T-cell (primary cell): ENCODE measurements around the gene HPCAL1. TPM values are rescaled to one million over a fixed set of nuclear protein-coding genes. Genes with fewer than 3 reads are reported as not detected.

ENCODE experiments used
- ATAC-seq, 4 experiments: fragments of 200-7000 bp in 3 of 4; fragments of 150-1000 bp in 1 of 4; cut with Tn5 transposase; replicated peaks in 1 of 4; 1 replicate in 3 of 4; 2 replicates in 1 of 4; pipeline ENCODE4 v1.10.0; 2021; ENCODE audit warnings: moderate library complexity in 3 of 4, mild to moderate bottlenecking in 2 of 4, moderate number of reproducible peaks in 1 of 4
- CTCF ChIA-PET, 2 donors: fragments of 300-600 bp; sonication (Branson Sonifier 250); formaldehyde crosslinking; loops; one replicate each; lab custom pipeline; 2022; ENCODE audit warnings: antibody characterized with exemption in 2 of 2; lab: Charles Lee
- POLR2A ChIA-PET, 2 donors: fragments of 300-600 bp; sonication (Branson Sonifier 250); formaldehyde crosslinking; loops; one replicate each; lab custom pipeline; 2022; ENCODE audit warnings: antibody characterized with exemption in 2 of 2; lab: Charles Lee
- DNase-seq, 35 experiments: peaks; one replicate each; pipeline versions ENCODE4 v3.0.0 to v3.0.0-alpha.2; 2013 to 2023
- H3K27ac ChIP-seq: one replicate; pipeline ENCODE4 v1.5.1; 2013; ENCODE audit warnings: low read length
- H3K27me3 ChIP-seq, 2 experiments: replicated peaks in 1 of 2; 1 replicate in 1 of 2; 2 replicates in 1 of 2; pipeline versions ENCODE4 v1.6.1 to v1.7.0; 2013; ENCODE audit warnings: low read length in 1 of 2, mixed read lengths in 1 of 2; ENCODE audit not compliant: control insufficient read depth in 2 of 2, insufficient read depth in 2 of 2; ENCODE audit errors: extremely low read depth in 1 of 2
- H3K36me3 ChIP-seq, 2 donors: 1 replicate in 1 of 2; 2 replicates in 1 of 2; pipeline versions ENCODE4 v1.6.1 to v1.7.0; 2013; ENCODE audit warnings: low read length in 1 of 2; ENCODE audit not compliant: control insufficient read depth in 2 of 2, insufficient read depth in 1 of 2; ENCODE audit errors: extremely low read depth in 1 of 2
- H3K4me1 ChIP-seq, 2 experiments: 1 replicate in 1 of 2; 2 replicates in 1 of 2; pipeline versions ENCODE4 v1.6.1 to v1.7.0; 2013; ENCODE audit warnings: low read length in 2 of 2, mixed read lengths in 1 of 2; ENCODE audit not compliant: insufficient read depth in 2 of 2, control insufficient read depth in 1 of 2; ENCODE audit errors: extremely low read depth in 1 of 2
- H3K4me3 ChIP-seq, 2 donors: 1 replicate in 1 of 2; 2 replicates in 1 of 2; pipeline versions ENCODE4 v1.5.1 to v1.7.0; 2013; ENCODE audit warnings: mild to moderate bottlenecking in 2 of 2, low read length in 1 of 2, moderate library complexity in 1 of 2; ENCODE audit not compliant: control insufficient read depth in 1 of 2; ENCODE audit errors: extremely low read depth in 1 of 2
- H3K9me3 ChIP-seq: 2 replicates; pipeline ENCODE4 v1.7.0; 2013
- H3K27ac Mint-ChIP-seq, 2 donors: one replicate each; pipeline ENCODE4 v1.8.0; 2020 to 2021; ENCODE audit warnings: mild to moderate bottlenecking in 2 of 2, mixed read lengths in 2 of 2
- H3K27me3 Mint-ChIP-seq, 2 donors: one replicate each; pipeline ENCODE4 v1.8.0; 2021 to 2022; ENCODE audit warnings: mixed read lengths in 2 of 2
- H3K36me3 Mint-ChIP-seq: one replicate; pipeline ENCODE4 v1.8.0; 2021; ENCODE audit warnings: mixed read lengths
- H3K4me1 Mint-ChIP-seq, 3 donors: one replicate each; pipeline ENCODE4 v1.8.0; 2020 to 2022; ENCODE audit warnings: mixed read lengths in 3 of 3, mild to moderate bottlenecking in 1 of 3
- H3K4me3 Mint-ChIP-seq, 3 donors: one replicate each; pipeline ENCODE4 v1.8.0; 2020 to 2022; ENCODE audit warnings: mild to moderate bottlenecking in 3 of 3, mixed read lengths in 3 of 3, moderate library complexity in 3 of 3
- H3K9me3 Mint-ChIP-seq, 3 donors: one replicate each; pipeline ENCODE4 v1.8.0; 2020 to 2022; ENCODE audit warnings: mixed read lengths in 3 of 3
- WGBS: methylation state at CpG from one replicate; pipeline ENCODE4 v1.1.5; 2013; ENCODE audit warnings: missing lambda C conversion rate; ENCODE audit not compliant: insufficient coverage; 5-methylcytosine and 5-hydroxymethylcytosine counted together
- total RNA-seq, 35 experiments: library from RNA in 6 of 35; stranded (reverse) in 6 of 35; fragments of 120-200 nt in 1 of 35; gene quantifications; one replicate each; pipeline versions ENCODE4 v1.2.1 to v1.2.4 and lab custom pipeline; 2013 to 2026

HPCAL1 gene
- total RNA-seq, 5 donors from 2014 or later (not counting 1 experiment from before 2014, with no cell fraction given), result 39.5 to 87.3 (median 83.2) TPM

DNA sequence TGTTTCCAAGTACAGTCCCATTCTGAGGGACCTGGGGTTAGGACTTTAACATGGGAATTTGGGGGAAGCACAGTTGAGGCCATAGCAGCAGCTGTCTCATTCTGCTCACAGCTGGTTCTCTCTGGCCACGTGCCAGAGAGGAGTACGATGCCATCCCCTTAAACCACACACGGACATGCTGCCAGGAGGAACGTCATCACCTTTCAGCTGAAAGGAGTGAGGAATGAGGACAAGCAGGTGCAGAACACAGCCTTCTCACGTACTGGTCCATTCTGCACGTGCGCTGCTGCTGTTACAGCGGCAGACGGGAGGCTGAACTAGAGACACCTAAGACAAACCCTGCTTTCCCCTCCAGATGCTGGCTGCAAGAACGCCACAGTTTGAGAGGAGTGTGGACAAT, 111.9 kb downstream of the HPCAL1 start:
- DNase-seq (no peak), ATAC-seq (no peak)
- Histone ChIP-seq H3K27me3 (no peaks in the 10 kb centered on the region), H3K4me3 (no peak overlapping the region), H3K36me3 (peaks cover 1 to 19% of the 10 kb centered on the region in 2 donors), H3K27ac (no peak overlapping the region), H3K4me1 (no peaks in the 10 kb centered on the region), H3K9me3 (no peaks in the 10 kb centered on the region)
- Mint-ChIP-seq H3K9me3 (no peaks in the 10 kb centered on the region), H3K27ac (no peak overlapping the region), H3K27me3 (no peaks in the 10 kb centered on the region), H3K4me1 (peaks cover 4 to 13% (median 7%) of the 10 kb centered on the region in 3 donors), H3K4me3 (no peak overlapping the region), H3K36me3 (peaks cover 18% of the 10 kb centered on the region)
- WGBS, result 89% methylated on average over 3 of the region's 10 CpGs
- ChIA-PET POLR2A (no interaction called here), CTCF (no interaction called here)

DNA sequence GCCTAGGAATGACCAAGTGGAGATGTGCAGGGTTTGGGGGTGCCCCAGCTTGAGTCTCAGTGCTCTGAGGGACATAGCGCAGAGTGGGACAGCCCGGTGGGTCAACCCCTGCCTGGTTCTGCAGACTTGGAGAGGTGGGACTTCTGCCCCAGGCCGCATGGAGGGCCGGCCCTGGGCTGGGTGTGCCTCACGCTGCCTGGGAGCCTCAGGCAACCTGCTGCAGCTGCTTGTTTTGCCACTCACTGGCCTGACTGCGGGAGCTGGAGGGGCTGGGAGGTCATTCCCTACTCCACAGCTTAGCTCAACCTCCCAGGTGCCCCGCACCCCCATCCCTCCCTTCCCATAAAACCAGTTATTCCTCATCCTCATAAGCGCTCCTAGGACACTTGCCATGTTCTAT, 112.3 kb downstream of the HPCAL1 start:
- H3K4me3 ChIP-seq, result no peak overlapping the region
- Mint-ChIP-seq H3K27ac (no peak overlapping the region), H3K27me3 (no peaks in the 10 kb centered on the region), H3K4me1 (peaks cover 4 to 11% (median 7%) of the 10 kb centered on the region in 3 donors), H3K36me3 (peaks cover 21% of the 10 kb centered on the region), H3K4me3 (no peak overlapping the region), H3K9me3 (no peaks in the 10 kb centered on the region)
- ChIA-PET POLR2A (no interaction called here), CTCF (no interaction called here)
- H3K36me3 ChIP-seq, result peaks cover 6 to 23% of the 10 kb centered on the region in 2 donors
- H3K27me3 ChIP-seq, result no peaks in the 10 kb centered on the region
- no peaks in the 10 kb centered on the region for H3K4me1 ChIP-seq
- DNase-seq (no peak), ATAC-seq (no peak)
- H3K9me3 ChIP-seq, result no peaks in the 10 kb centered on the region
- 95% methylated on average over 6 of the region's 8 CpGs for WGBS
- no peak overlapping the region for H3K27ac ChIP-seq

- Mint-ChIP-seq H3K4me3 (no peak overlapping the region), H3K9me3 (no peaks in the 10 kb centered on the region)
These were observed 112.9 kb downstream of the HPCAL1 start for GRCh38 chr2:10415640-10416039.

DNA sequence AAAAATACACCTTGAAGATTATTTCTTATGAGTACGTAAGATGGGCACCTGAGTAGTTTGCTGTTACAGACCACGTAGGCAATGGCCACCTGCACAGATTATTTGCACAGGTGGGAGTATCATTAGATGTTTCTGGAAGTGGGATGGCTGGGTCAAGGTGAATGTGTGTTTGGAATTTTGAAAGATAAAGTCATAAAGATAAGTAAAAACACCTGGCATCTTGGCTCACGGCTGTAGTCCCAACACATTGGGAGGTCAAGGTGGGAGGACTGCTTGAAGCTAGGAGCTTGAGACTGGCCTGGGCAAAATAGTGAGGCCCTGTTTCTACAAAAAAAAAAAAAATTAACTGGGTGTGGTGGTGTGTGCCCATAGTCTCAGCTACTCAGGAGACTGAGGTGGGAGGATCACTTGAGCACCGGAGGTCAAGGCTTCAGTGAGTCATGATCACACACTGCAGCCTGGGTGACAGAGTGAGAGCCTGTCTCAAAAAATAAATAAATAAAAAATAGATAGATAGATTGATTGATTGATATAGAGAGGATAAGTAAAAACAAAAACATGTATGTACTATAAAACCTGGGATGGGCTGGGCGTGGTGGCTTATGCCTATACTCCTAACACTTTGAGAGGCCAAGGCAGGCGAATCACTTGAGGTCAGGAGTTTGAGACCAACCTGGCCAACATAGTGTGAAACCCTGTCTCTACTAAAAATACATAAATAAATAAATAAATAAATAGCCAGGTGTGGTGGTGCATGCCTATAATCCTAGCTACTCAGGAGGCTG, 115.0 kb downstream of the HPCAL1 start:
- Histone ChIP-seq H3K9me3 (no peaks in the 10 kb centered on the region), H3K4me1 (no peaks in the 10 kb centered on the region), H3K27me3 (no peaks in the 10 kb centered on the region), H3K36me3 (peaks cover 19 to 32% of the 10 kb centered on the region in 2 donors), H3K4me3 (no peak overlapping the region), H3K27ac (no peak overlapping the region)
- ATAC-seq (no peak), DNase-seq (no peak)
- H3K9me3 Mint-ChIP-seq, result no peaks in the 10 kb centered on the region
- H3K27me3 Mint-ChIP-seq, result no peaks in the 10 kb centered on the region
- CTCF ChIA-PET, result interaction anchor here in 1 of 2 donors (1.0 kb wide), 1 partner anchor 9 kb away, joined by 6 read pairs; no protein-coding TSS in a partner anchor
- peaks cover 4 to 6% (median 5%) of the 10 kb centered on the region in 3 donors for H3K4me1 Mint-ChIP-seq
- no peak overlapping the region for H3K4me3 Mint-ChIP-seq
- POLR2A ChIA-PET, result interaction anchor here in 1 of 2 donors (0.6 kb wide), 1 partner anchor 44 kb away, joined by 3 read pairs; no protein-coding TSS in a partner anchor
- H3K36me3 Mint-ChIP-seq, result peaks cover 21% of the 10 kb centered on the region
- 90% methylated on average over 2 of the region's 6 CpGs for WGBS
- no peak overlapping the region for H3K27ac Mint-ChIP-seq

More at GRCh38 chr2:10415640-10416039, 112.9 kb downstream of the HPCAL1 start:
- peaks cover 10 to 28% of the 10 kb centered on the region in 2 donors for H3K36me3 ChIP-seq
- H3K36me3 Mint-ChIP-seq, result peaks cover 25% of the 10 kb centered on the region
- H3K27ac Mint-ChIP-seq, result no peak overlapping the region
- H3K4me3 ChIP-seq, result no peak overlapping the region
- no peaks in the 10 kb centered on the region for H3K27me3 ChIP-seq
- DNase-seq (no peak), ATAC-seq (no peak)
- H3K27ac ChIP-seq, result no peak overlapping the region
- H3K4me1 Mint-ChIP-seq, result peaks cover 4 to 8% (median 7%) of the 10 kb centered on the region in 3 donors
- H3K27me3 Mint-ChIP-seq, result no peaks in the 10 kb centered on the region
- CTCF ChIA-PET, result interaction anchor here in 1 of 2 donors (0.6 kb wide), 1 partner anchor 350 kb away, joined by 3 read pairs; no protein-coding TSS in a partner anchor
- no peaks in the 10 kb centered on the region for H3K4me1 ChIP-seq
- POLR2A ChIA-PET, result no interaction called here
- 92% methylated on average over 11 of the region's 12 CpGs for WGBS
- no peaks in the 10 kb centered on the region for H3K9me3 ChIP-seq

- CTCF ChIA-PET, result interaction anchor here in 1 of 2 donors (0.6 kb wide), 2 partner anchors 12 to 16 kb away, joined by 5 to 6 read pairs; no protein-coding TSS in a partner anchor
- H3K9me3 ChIP-seq, result no peaks in the 10 kb centered on the region
- H3K4me3 Mint-ChIP-seq, result no peak overlapping the region
- 97% methylated on average over 42 of the region's 54 CpGs for WGBS
- no peak overlapping the region for H3K27ac ChIP-seq
- ATAC-seq (no peak), DNase-seq (no peak)
- no peak overlapping the region for H3K4me3 ChIP-seq
- H3K27me3 Mint-ChIP-seq, result no peaks in the 10 kb centered on the region
- no peak overlapping the region for H3K27ac Mint-ChIP-seq
- peaks cover 32 to 49% of the 10 kb centered on the region in 2 donors for H3K36me3 ChIP-seq
- H3K36me3 Mint-ChIP-seq, result peaks cover 28% of the 10 kb centered on the region
- POLR2A ChIA-PET, result interaction anchor here in 1 of 2 donors (0.7 kb wide), 1 partner anchor 92 kb away, joined by 14 read pairs; no protein-coding TSS in a partner anchor
- H3K9me3 Mint-ChIP-seq, result no peaks in the 10 kb centered on the region
- peaks cover 3 to 6% (median 4%) of the 10 kb centered on the region in 3 donors for H3K4me1 Mint-ChIP-seq
- H3K4me1 ChIP-seq, result no peaks in the 10 kb centered on the region
- H3K27me3 ChIP-seq, result no peaks in the 10 kb centered on the region
These were observed 117.0 kb downstream of the HPCAL1 start for GRCh38 chr2:10419553-10420257.

- ChIA-PET POLR2A (no interaction called here), CTCF (interaction anchor here in 1 of 2 donors (1.9 kb wide), 1 partner anchor 13 kb away, joined by 4 read pairs; no protein-coding TSS in a partner anchor)
- DNase-seq (no peak), ATAC-seq (no peak)
- Mint-ChIP-seq H3K27ac (no peak overlapping the region), H3K4me1 (peaks cover 0 to 6% (median 3%) of the 10 kb centered on the region in 3 donors), H3K9me3 (no peaks in the 10 kb centered on the region), H3K36me3 (peaks cover 42% of the 10 kb centered on the region), H3K4me3 (no peak overlapping the region), H3K27me3 (no peaks in the 10 kb centered on the region)
- Histone ChIP-seq H3K4me3 (no peak overlapping the region), H3K27ac (no peak overlapping the region), H3K27me3 (no peaks in the 10 kb centered on the region), H3K4me1 (no peaks in the 10 kb centered on the region), H3K36me3 (peaks cover 45 to 73% of the 10 kb centered on the region in 2 donors), H3K9me3 (no peaks in the 10 kb centered on the region)
- 92% methylated on average over 6 of the region's 6 CpGs for whole genome bisulfite sequencing
These were observed 119.5 kb downstream of the HPCAL1 start for GRCh38 chr2:10422251-10422650.
